DND-41 (cell line): ENCODE results near the gene GCN1.
A peak's percentile ranks its signal among the peaks of the same experiment; 100 is the strongest.

Experiments
- ATAC-seq: fragments of 200-7000 bp; cut with Tn5 transposase; 3 replicates; pipeline ENCODE4 v1.9.1; 2021; ENCODE audit warnings: low read depth; ENCODE audit not compliant: insufficient read depth
- DNase-seq: peaks from one replicate; pipeline ENCODE4 v3.0.0-alpha.2; 2020
- H2AFZ ChIP-seq: 2 replicates; pipeline ENCODE4 v1.6.0; 2012; ENCODE audit warnings: low read depth, low read length
- H3K27ac ChIP-seq: 2 replicates; pipeline ENCODE4 v1.5.1; 2012; ENCODE audit warnings: low read length, inconsistent platforms
- H3K27me3 ChIP-seq: fragments of 200-600 bp; sonication (generic); 2 replicates; pipeline ENCODE4 v1.6.0; 2012; ENCODE audit warnings: low read length, mild to moderate bottlenecking, inconsistent platforms; ENCODE audit not compliant: insufficient read depth, poor library complexity
- H3K36me3 ChIP-seq: 2 replicates; pipeline ENCODE4 v1.5.1; 2012; ENCODE audit warnings: low read length, inconsistent platforms; ENCODE audit not compliant: insufficient read depth
- H3K4me1 ChIP-seq: 2 replicates; pipeline ENCODE4 v1.5.1; 2012; ENCODE audit warnings: mild to moderate bottlenecking, low read length; ENCODE audit not compliant: insufficient read depth
- H3K4me2 ChIP-seq: 2 replicates; pipeline ENCODE4 v1.6.0; 2012; ENCODE audit warnings: mild to moderate bottlenecking, moderate library complexity, low read length, inconsistent platforms; ENCODE audit not compliant: insufficient read depth
- H3K4me3 ChIP-seq, 2 experiments: fragments of 200-600 bp in 1 of 2; shearing (Covaris generic) in 1 of 2; 2 replicates each; pipeline ENCODE4 v1.5.1; 2012 to 2016; ENCODE audit warnings: inconsistent platforms in 2 of 2, low read length in 2 of 2, mild to moderate bottlenecking in 2 of 2, low read depth in 1 of 2, moderate library complexity in 1 of 2
- H3K79me2 ChIP-seq: 2 replicates; pipeline ENCODE4 v1.6.0; 2012; ENCODE audit warnings: low read length, inconsistent platforms; ENCODE audit not compliant: insufficient read depth
- H3K9ac ChIP-seq: 2 replicates; pipeline ENCODE4 v1.6.0; 2012; ENCODE audit warnings: low read depth, mild to moderate bottlenecking, inconsistent platforms, low read length, moderate library complexity
- H3K9me3 ChIP-seq: 2 replicates; pipeline ENCODE4 v1.5.1; 2012; ENCODE audit warnings: low read length, moderate library complexity, mild to moderate bottlenecking, inconsistent platforms; ENCODE audit not compliant: insufficient read depth, severe bottlenecking
- H4K20me1 ChIP-seq: 2 replicates; pipeline ENCODE4 v1.6.0; 2012; ENCODE audit warnings: low read length; ENCODE audit not compliant: insufficient read depth
- EZH2 ChIP-seq: IDR thresholded peaks from 3 replicates; pipeline ENCODE4 v1.6.1; 2012; ENCODE audit warnings: borderline replicate concordance, low read depth, mild to moderate bottlenecking, moderate library complexity, low read length, inconsistent platforms; ENCODE audit not compliant: severe bottlenecking
- TF ChIP-seq, protein P1 (sequence below): IDR thresholded peaks from 2 replicates; pipeline ENCODE4 v1.5.1; 2012; ENCODE audit warnings: borderline replicate concordance, low read length, moderate library complexity, mild to moderate bottlenecking; ENCODE audit not compliant: poor library complexity, severe bottlenecking; ENCODE audit errors: extremely low read depth

The GCN1 gene

GRCh38 chr12:120142231-120142877, 52.2 kb downstream of the GCN1 start:
- TF ChIP-seq EZH2 = no peak
- TF ChIP-seq, protein P1, sequence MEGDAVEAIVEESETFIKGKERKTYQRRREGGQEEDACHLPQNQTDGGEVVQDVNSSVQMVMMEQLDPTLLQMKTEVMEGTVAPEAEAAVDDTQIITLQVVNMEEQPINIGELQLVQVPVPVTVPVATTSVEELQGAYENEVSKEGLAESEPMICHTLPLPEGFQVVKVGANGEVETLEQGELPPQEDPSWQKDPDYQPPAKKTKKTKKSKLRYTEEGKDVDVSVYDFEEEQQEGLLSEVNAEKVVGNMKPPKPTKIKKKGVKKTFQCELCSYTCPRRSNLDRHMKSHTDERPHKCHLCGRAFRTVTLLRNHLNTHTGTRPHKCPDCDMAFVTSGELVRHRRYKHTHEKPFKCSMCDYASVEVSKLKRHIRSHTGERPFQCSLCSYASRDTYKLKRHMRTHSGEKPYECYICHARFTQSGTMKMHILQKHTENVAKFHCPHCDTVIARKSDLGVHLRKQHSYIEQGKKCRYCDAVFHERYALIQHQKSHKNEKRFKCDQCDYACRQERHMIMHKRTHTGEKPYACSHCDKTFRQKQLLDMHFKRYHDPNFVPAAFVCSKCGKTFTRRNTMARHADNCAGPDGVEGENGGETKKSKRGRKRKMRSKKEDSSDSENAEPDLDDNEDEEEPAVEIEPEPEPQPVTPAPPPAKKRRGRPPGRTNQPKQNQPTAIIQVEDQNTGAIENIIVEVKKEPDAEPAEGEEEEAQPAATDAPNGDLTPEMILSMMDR = no peak
- H3K4me2 ChIP-seq = no peak overlapping the region
- H3K27me3 ChIP-seq = no peaks in the 10 kb centered on the region
- ATAC-seq (no peak), DNase-seq (no peak)
- H3K4me1 ChIP-seq = no peaks in the 10 kb centered on the region
- H3K9ac ChIP-seq = no peak overlapping the region
- H3K27ac ChIP-seq = no peak overlapping the region
- no peak overlapping the region for H2AFZ ChIP-seq
- no peak overlapping the region for H3K4me3 ChIP-seq
- no peaks in the 10 kb centered on the region for H3K9me3 ChIP-seq
- H3K36me3 ChIP-seq = peaks cover 91% of the 10 kb centered on the region
- H4K20me1 ChIP-seq = peaks cover 3% of the 10 kb centered on the region; the same call in 1 of the 2 replicates
- H3K79me2 ChIP-seq = no peaks in the 10 kb centered on the region

DNA sequence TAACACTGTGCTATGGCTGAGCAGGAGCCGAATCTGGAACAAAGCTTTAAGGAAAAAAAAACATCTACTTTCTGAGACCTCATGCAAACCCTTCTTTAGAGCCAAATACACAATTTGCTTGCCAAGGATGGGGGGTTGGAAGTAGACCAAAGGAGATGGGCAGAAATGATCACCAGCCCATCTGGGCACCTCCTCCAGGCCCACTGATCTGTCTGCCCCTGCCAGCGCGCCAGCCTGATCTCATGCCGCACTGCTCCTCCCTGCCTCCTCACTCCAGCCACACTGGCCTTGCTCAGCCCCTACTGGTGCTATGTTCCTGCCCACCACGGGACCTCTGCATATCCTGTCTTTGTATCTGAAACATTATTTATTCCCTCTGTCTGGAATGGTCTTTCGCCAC, 53.2 kb downstream of the GCN1 start:
- no peaks in the 10 kb centered on the region for H3K9me3 ChIP-seq
- no peak overlapping the region for H3K4me3 ChIP-seq
- no peak overlapping the region for H3K27ac ChIP-seq
- TF ChIP-seq, protein P1 = no peak
- no peak for TF ChIP-seq EZH2
- no peaks in the 10 kb centered on the region for H3K79me2 ChIP-seq
- no peaks in the 10 kb centered on the region for H3K27me3 ChIP-seq
- peaks cover 3% of the 10 kb centered on the region; the same call in 1 of the 2 replicates for H4K20me1 ChIP-seq
- no peak overlapping the region for H2AFZ ChIP-seq
- H3K4me2 ChIP-seq = no peak overlapping the region
- H3K9ac ChIP-seq = no peak overlapping the region
- ATAC-seq = 0 out of 3 replicates have a peak, but pooled peaks have one; percentile 40
- no peak for DNase-seq
- peaks cover 91% of the 10 kb centered on the region for H3K36me3 ChIP-seq
- no peaks in the 10 kb centered on the region for H3K4me1 ChIP-seq

DNA sequence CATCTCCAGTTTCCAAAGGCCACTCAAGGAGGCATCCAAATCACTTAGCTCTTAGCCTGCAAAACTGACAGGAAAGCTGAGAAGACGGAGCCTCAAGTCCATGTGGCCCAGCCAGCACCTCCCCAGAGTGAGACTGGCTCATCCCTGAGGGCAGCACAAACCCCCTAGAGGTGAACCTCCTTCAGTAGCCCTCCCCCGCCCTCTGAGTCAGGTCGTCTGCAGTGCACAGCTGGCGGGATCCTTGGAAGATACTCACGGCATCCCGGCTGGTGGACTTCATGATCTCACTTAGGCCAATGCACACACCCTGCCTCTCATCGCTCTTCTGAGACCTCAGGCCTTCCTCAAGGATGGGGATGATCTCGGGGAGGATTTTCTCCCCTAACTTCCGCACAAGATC, 53.9 kb downstream of the GCN1 start:
- H4K20me1 ChIP-seq = peaks cover 3% of the 10 kb centered on the region; the same call in 1 of the 2 replicates
- H3K4me2 ChIP-seq = no peak overlapping the region
- H3K4me3 ChIP-seq = no peak overlapping the region
- H3K9me3 ChIP-seq = no peaks in the 10 kb centered on the region
- H3K9ac ChIP-seq = no peak overlapping the region
- no peak overlapping the region for H3K27ac ChIP-seq
- H2AFZ ChIP-seq = no peak overlapping the region
- no peak for TF ChIP-seq EZH2
- TF ChIP-seq, protein P1 = no peak
- no peak for ATAC-seq
- peaks cover 93% of the 10 kb centered on the region for H3K36me3 ChIP-seq
- H3K27me3 ChIP-seq = no peaks in the 10 kb centered on the region
- H3K4me1 ChIP-seq = no peaks in the 10 kb centered on the region
- DNase-seq = no peak
- H3K79me2 ChIP-seq = no peaks in the 10 kb centered on the region
